ENCODE data around the gene KMT5B. TPM values are rescaled to one million over a fixed set of nuclear protein-coding genes. Genes with fewer than 3 reads are reported as not detected.

Gene KMT5B
- total RNA-seq, 1 donor from 2014 or later = 38.0 TPM

- no peak overlapping the region for H3K4me2 ChIP-seq (ENCODE audit: low read length)
- no peak overlapping the region for H2AFZ ChIP-seq (ENCODE audit: low read depth, low read length)
- H3K79me2 ChIP-seq (ENCODE audit: insufficient read depth, low read length) = peaks cover 59% of the 10 kb centered on the region
- H3K9me3 Mint-ChIP-seq (ENCODE audit: unreplicated experiment) = no peaks in the 10 kb centered on the region
- FAIRE-seq = no peak
- no peaks in the 10 kb centered on the region for H3K27me3 Mint-ChIP-seq (ENCODE audit: low read depth, unreplicated experiment)
- H3K9me3 ChIP-seq (ENCODE audit: insufficient read depth, low read depth, low read length) = no peaks in the 10 kb centered on the region
- H3K36me3 ChIP-seq (ENCODE audit: insufficient read depth, low read length) = no peaks in the 10 kb centered on the region
- H4K20me1 ChIP-seq (ENCODE audit: insufficient read depth, low read length) = peaks cover 49% of the 10 kb centered on the region
- H3K4me1 ChIP-seq (ENCODE audit: insufficient read depth, low read length) = peaks cover 9% of the 10 kb centered on the region
- no peak overlapping the region for H3K4me3 Mint-ChIP-seq (ENCODE audit: unreplicated experiment)
- no peaks in the 10 kb centered on the region for H3K27me3 ChIP-seq (ENCODE audit: insufficient read depth, low read length)
- H3K4me1 Mint-ChIP-seq (ENCODE audit: low read depth, unreplicated experiment) = peaks cover 14% of the 10 kb centered on the region
- H3K27ac Mint-ChIP-seq (ENCODE audit: unreplicated experiment) = no peak overlapping the region
- H3K9ac ChIP-seq (ENCODE audit: low read length) = no peak overlapping the region
- no peak overlapping the region for H3K4me3 ChIP-seq (ENCODE audit: insufficient read depth, low read depth, low read length)
- DNase-seq (ENCODE audit: low read depth) = no peak
- H3K36me3 Mint-ChIP-seq (ENCODE audit: low read depth, unreplicated experiment) = peaks cover 2% of the 10 kb centered on the region
- H3K27ac ChIP-seq (ENCODE audit: low read depth, low read length) = no peak overlapping the region
- no peak for TF ChIP-seq EZH2 (IDR thresholded peaks at IDR 0.05; ENCODE audit: insufficient read depth, low read length)
- no peak for TF ChIP-seq CTCF (IDR thresholded peaks at IDR 0.05; ENCODE audit: insufficient read depth, low read depth, low read length)
Measured at GRCh38 chr11:68116126-68116525, 97.0 kb downstream of the KMT5B start.

GRCh38 chr11:68115285-68115684 is 97.8 kb downstream of the KMT5B start:
- H3K27ac ChIP-seq (ENCODE audit: low read depth, low read length) = no peak overlapping the region
- Mint-ChIP-seq H3K9me3 (ENCODE audit: unreplicated experiment) (no peaks in the 10 kb centered on the region), H3K4me3 (ENCODE audit: unreplicated experiment) (no peak overlapping the region), H3K36me3 (ENCODE audit: low read depth, unreplicated experiment) (peaks cover 2% of the 10 kb centered on the region), H3K27ac (ENCODE audit: unreplicated experiment) (no peak overlapping the region), H3K27me3 (ENCODE audit: low read depth, unreplicated experiment) (no peaks in the 10 kb centered on the region), H3K4me1 (ENCODE audit: low read depth, unreplicated experiment) (peaks cover 14% of the 10 kb centered on the region)
- H3K79me2 ChIP-seq (ENCODE audit: insufficient read depth, low read length) = peaks cover 58% of the 10 kb centered on the region
- FAIRE-seq (no peak), DNase-seq (ENCODE audit: low read depth) (no peak)
- no peak overlapping the region for H3K4me3 ChIP-seq (ENCODE audit: insufficient read depth, low read depth, low read length)
- no peaks in the 10 kb centered on the region for H3K9me3 ChIP-seq (ENCODE audit: insufficient read depth, low read depth, low read length)
- H3K27me3 ChIP-seq (ENCODE audit: insufficient read depth, low read length) = no peaks in the 10 kb centered on the region
- no peaks in the 10 kb centered on the region for H3K36me3 ChIP-seq (ENCODE audit: insufficient read depth, low read length)
- no peak overlapping the region for H3K9ac ChIP-seq (ENCODE audit: low read length)
- H3K4me1 ChIP-seq (ENCODE audit: insufficient read depth, low read length) = peaks cover 7% of the 10 kb centered on the region
- peaks cover 48% of the 10 kb centered on the region for H4K20me1 ChIP-seq (ENCODE audit: insufficient read depth, low read length)
- no peak overlapping the region for H2AFZ ChIP-seq (ENCODE audit: low read depth, low read length)
- H3K4me2 ChIP-seq (ENCODE audit: low read length) = no peak overlapping the region
- TF ChIP-seq CTCF (IDR thresholded peaks at IDR 0.05; ENCODE audit: insufficient read depth, low read depth, low read length) (no peak), EZH2 (IDR thresholded peaks at IDR 0.05; ENCODE audit: insufficient read depth, low read length) (no peak)

- no peaks in the 10 kb centered on the region for H3K27me3 Mint-ChIP-seq (ENCODE audit: low read depth, unreplicated experiment)
- no peak for DNase-seq (ENCODE audit: low read depth)
- Histone ChIP-seq H3K4me1 (ENCODE audit: insufficient read depth, low read length) (no peaks in the 10 kb centered on the region), H3K27ac (ENCODE audit: low read depth, low read length) (no peak overlapping the region), H3K79me2 (ENCODE audit: insufficient read depth, low read length) (peaks cover 53% of the 10 kb centered on the region), H3K36me3 (ENCODE audit: insufficient read depth, low read length) (no peaks in the 10 kb centered on the region), H3K9me3 (ENCODE audit: insufficient read depth, low read depth, low read length) (no peaks in the 10 kb centered on the region), H4K20me1 (ENCODE audit: insufficient read depth, low read length) (peaks cover 44% of the 10 kb centered on the region), H3K4me3 (ENCODE audit: insufficient read depth, low read depth, low read length) (no peak overlapping the region), H2AFZ (ENCODE audit: low read depth, low read length) (no peak overlapping the region), H3K9ac (ENCODE audit: low read length) (no peak overlapping the region), H3K4me2 (ENCODE audit: low read length) (no peak overlapping the region), H3K27me3 (ENCODE audit: insufficient read depth, low read length) (no peaks in the 10 kb centered on the region)
- H3K9me3 Mint-ChIP-seq (ENCODE audit: unreplicated experiment) = no peaks in the 10 kb centered on the region
- no peak for FAIRE-seq
- H3K36me3 Mint-ChIP-seq (ENCODE audit: low read depth, unreplicated experiment) = peaks cover 2% of the 10 kb centered on the region
- H3K4me1 Mint-ChIP-seq (ENCODE audit: low read depth, unreplicated experiment) = peaks cover 14% of the 10 kb centered on the region
- no peak overlapping the region for H3K27ac Mint-ChIP-seq (ENCODE audit: unreplicated experiment)
- TF ChIP-seq EZH2 (IDR thresholded peaks at IDR 0.05; ENCODE audit: insufficient read depth, low read length) (no peak), CTCF (IDR thresholded peaks at IDR 0.05; ENCODE audit: insufficient read depth, low read depth, low read length) (no peak)
- H3K4me3 Mint-ChIP-seq (ENCODE audit: unreplicated experiment) = no peak overlapping the region
Measured at GRCh38 chr11:68113986-68114385, 99.1 kb downstream of the KMT5B start.

Data from astrocyte (in vitro differentiated cells and primary cell).